K562 (cell line): Measurements from ENCODE around the gene TFF3. TPM values are rescaled to one million over a fixed set of nuclear protein-coding genes. Genes with fewer than 3 reads are reported as not detected.

Source experiments
- CBX5 ChIP-seq: IDR thresholded peaks from 2 replicates; pipeline ENCODE4 v1.6.1; 2014; ENCODE audit warnings: low read depth, borderline replicate concordance
- CREM ChIP-seq: IDR thresholded peaks from 2 replicates; pipeline ENCODE4 v1.6.1; 2014; ENCODE audit warnings: antibody characterized with exemption, low read depth
- GATA2 ChIP-seq: sonication (generic); formaldehyde crosslinking; IDR thresholded peaks from 2 replicates; pipeline ENCODE4 v1.4.0; 2020; ENCODE audit warnings: mild to moderate bottlenecking, missing genetic modification reagents
- HDAC3 ChIP-seq: fragments of 450-650 bp; IDR thresholded peaks from 2 replicates; pipeline ENCODE4 v1.6.1; 2018; ENCODE audit warnings: borderline replicate concordance, mild to moderate bottlenecking, moderate library complexity; ENCODE audit not compliant: partially characterized antibody
- HMGN3 ChIP-seq: IDR thresholded peaks from 2 replicates; pipeline ENCODE4 v1.6.1; 2011; ENCODE audit warnings: borderline replicate concordance, low read depth, mild to moderate bottlenecking, mixed read lengths, low read length; ENCODE audit not compliant: insufficient read length; ENCODE audit errors: extremely low read depth
- NR2C2 ChIP-seq, 2 experiments: fragments of 200-800 bp in 1 of 2; sonication (Bioruptor generic) in 1 of 2; sonication (generic) in 1 of 2; formaldehyde crosslinking in 1 of 2; IDR thresholded peaks; 2 replicates each; pipeline versions ENCODE4 v1.6.1 to v1.8.0; 2016 to 2022; ENCODE audit warnings: mild to moderate bottlenecking in 1 of 2, missing compliant biosample characterization in 1 of 2, missing genetic modification characterization in 1 of 2, missing genetic modification reagents in 1 of 2
- STAG1 ChIP-seq: sonication (generic); formaldehyde crosslinking; IDR thresholded peaks from 2 replicates; pipeline ENCODE4 v1.5.0; 2020; ENCODE audit warnings: missing genetic modification reagents, borderline replicate concordance
- TFAP4 ChIP-seq: sonication (generic); formaldehyde crosslinking; IDR thresholded peaks from 2 replicates; pipeline ENCODE4 v1.8.0; 2022; ENCODE audit warnings: missing genetic modification reagents, mild to moderate bottlenecking, moderate library complexity, borderline replicate concordance
- ZBTB7A ChIP-seq: IDR thresholded peaks from 2 replicates; pipeline ENCODE4 v1.6.1; 2011; ENCODE audit warnings: low read depth, mild to moderate bottlenecking, low read length, moderate library complexity, borderline replicate concordance; ENCODE audit not compliant: control insufficient read depth
- ZNF583 ChIP-seq: fragments of 250-450 bp; sonication (Bioruptor Pico); IDR thresholded peaks from 2 replicates; pipeline ENCODE4 v1.4.0; 2020
- polyA plus RNA-seq, 8 experiments: library from polyadenylated mRNA; depleted of rRNA in 4 of 8; stranded (reverse) in 5 of 8; unstranded in 3 of 8; fragments of >200 nt; fragmentation: Nextera tagmentation in 2 of 8; fragmentation: Illumina TruSeq in 1 of 8; extraction: Ambion mirVana in 2 of 8; extraction: Trizol in 1 of 8; gene quantifications; 2 replicates each; pipeline versions ENCODE4 v1.2.1 to v1.2.3, GENCODE V29; 2011 to 2014; ENCODE audit warnings: inconsistent platforms in 1 of 8, missing spikeins in 1 of 8
- total RNA-seq, 7 experiments: library from RNA; depleted of rRNA in 6 of 7; stranded (reverse); fragments of >200 nt in 6 of 7; fragmentation: Illumina TruSeq in 2 of 7; extraction: Trizol in 2 of 7; gene quantifications; 2 replicates each; pipeline versions ENCODE4 v1.2.1 to v1.2.3, GENCODE V29; 2011 to 2021; ENCODE audit warnings: low replicate concordance in 1 of 7
- TF ChIP-seq, protein P1 (sequence below): fragments of 450-650 bp; formaldehyde crosslinking; IDR thresholded peaks from 2 replicates; pipeline ENCODE4 v1.4.0; 2020; ENCODE audit warnings: mild to moderate bottlenecking, moderate library complexity

Gene TFF3
- total and polyA plus RNA-seq, 9 of the 15 experiments (the other 6 are each of a cell fraction or from before 2014, with no cell fraction given): 0.78 TPM; not detected in 8

GRCh38 chr21:42309753-42310213 is 5.4 kb downstream of the TFF3 start (continued):
- TF ChIP-seq, protein P1, sequence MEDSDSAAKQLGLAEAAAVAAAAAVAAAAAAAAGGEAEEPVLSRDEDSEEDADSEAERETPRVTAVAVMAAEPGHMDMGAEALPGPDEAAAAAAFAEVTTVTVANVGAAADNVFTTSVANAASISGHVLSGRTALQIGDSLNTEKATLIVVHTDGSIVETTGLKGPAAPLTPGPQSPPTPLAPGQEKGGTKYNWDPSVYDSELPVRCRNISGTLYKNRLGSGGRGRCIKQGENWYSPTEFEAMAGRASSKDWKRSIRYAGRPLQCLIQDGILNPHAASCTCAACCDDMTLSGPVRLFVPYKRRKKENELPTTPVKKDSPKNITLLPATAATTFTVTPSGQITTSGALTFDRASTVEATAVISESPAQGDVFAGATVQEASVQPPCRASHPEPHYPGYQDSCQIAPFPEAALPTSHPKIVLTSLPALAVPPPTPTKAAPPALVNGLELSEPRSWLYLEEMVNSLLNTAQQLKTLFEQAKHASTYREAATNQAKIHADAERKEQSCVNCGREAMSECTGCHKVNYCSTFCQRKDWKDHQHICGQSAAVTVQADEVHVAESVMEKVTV: 0 out of 2 replicates have a peak, but pooled peaks have one; percentile 44
- no peak for TF ChIP-seq ZNF583 (CRISPR knock-in tag)
- peak; percentile 45; the same call in 1 of the 2 replicates for TF ChIP-seq CREM
- TF ChIP-seq CBX5: no peak
- peak; percentile 76 for TF ChIP-seq GATA2
- no peak for TF ChIP-seq HMGN3
- no peak for TF ChIP-seq NR2C2 (CRISPR knock-in tag; IDR thresholded peaks at IDR 0.05)
- no peak for TF ChIP-seq NR2C2 (tag; IDR thresholded peaks at IDR 0.05)
- TF ChIP-seq ZBTB7A: peak; percentile 66; the same call in 1 of the 2 replicates
- peak; percentile 76 for TF ChIP-seq STAG1 (CRISPR knock-in tag)
- TF ChIP-seq TFAP4 (CRISPR knock-in tag): peak; percentile 82; the same call in 1 of the 2 replicates
- TF ChIP-seq HDAC3: no peak
